ENCODE measurements around the gene RABL6.
"Not testable (repeated sequence)": the region's sequence is repeated elsewhere in the genome, so short reads cannot be mapped to it uniquely, and the experiment has no call there.

RABL6 gene

DNA sequence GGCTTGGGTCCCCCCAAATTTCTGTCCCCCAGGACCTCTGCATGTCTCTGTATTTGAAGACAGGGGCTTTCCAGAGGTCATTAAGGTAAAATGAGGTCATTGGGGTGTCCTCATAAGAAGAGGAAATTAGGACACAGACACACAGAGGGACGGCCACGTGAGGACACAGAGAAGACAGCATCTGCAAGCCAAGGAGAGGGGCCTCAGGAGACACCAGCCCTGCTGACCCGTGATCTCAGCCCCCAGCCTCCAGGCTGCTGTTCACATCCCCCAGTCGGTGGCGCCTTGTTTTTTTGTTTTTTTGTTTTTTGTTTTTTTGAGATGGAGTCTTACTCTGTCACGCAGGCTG is 12.8 kb upstream of the RABL6 start:
- no peak for DNase-seq (ENCODE audit: low spot score)

DNA sequence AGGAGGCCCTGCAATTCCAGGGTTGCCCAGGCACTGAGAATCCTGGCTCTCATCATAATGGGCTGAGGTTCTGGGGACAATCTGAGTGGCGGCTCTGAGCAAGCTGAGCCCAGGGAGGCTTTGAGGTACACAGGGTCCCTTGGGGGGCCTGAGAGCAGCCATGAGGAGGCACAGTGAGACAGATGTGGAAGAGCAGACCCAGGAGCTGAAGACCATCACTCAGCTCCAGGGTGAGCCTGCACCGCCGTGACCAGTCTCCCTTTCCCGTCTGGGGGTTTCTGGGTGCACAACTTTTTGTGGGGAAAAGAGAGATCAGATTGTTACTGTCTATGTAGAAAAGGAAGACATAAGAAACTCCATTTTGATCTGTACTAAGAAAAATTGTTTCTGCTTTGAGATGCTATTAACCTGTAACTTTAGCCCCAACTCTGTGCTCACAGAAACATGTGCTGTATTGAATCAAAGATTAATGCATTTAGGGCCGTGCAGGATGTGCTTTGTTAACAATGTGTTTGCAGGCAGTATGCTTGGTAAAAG is 11.4 kb upstream of the RABL6 start, which contains the start of gene CCDC183:
Gene CCDC183, plus strand, starts transcription at position 101 of the 537 bp plus-strand sequence. Its CDS starts 60 bp downstream, at position 161.
- no peak for DNase-seq (ENCODE audit: low spot score)

DNA sequence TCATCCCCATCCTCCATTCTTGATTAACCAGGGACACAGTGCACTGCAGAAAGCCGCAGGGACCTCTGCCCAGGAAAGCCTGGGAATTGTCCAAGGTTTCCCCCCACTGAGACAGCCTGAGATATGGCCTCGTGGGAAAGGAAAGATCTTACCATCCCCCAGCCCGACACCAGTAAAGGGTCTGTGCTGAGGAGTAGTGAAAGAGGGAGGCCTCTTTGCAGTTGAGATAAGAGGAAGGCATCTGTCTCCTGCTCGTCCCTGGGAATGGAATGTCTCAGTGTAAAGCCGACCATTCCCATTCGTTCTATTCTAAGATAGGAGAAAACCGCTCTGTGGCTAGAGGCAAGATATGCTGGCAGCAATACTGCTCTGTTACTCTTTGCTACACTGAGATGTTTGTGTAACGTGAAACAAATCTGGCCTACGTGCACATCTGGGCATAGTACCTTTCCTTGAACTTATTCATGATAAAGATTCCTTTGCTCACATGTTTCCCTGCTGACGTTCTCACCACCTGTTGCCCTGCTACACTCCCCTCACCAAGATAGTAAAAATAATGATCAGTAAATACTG is 10.9 kb upstream of the RABL6 start:
- DNase-seq (ENCODE audit: low spot score) = not testable (repeated sequence)

DNA sequence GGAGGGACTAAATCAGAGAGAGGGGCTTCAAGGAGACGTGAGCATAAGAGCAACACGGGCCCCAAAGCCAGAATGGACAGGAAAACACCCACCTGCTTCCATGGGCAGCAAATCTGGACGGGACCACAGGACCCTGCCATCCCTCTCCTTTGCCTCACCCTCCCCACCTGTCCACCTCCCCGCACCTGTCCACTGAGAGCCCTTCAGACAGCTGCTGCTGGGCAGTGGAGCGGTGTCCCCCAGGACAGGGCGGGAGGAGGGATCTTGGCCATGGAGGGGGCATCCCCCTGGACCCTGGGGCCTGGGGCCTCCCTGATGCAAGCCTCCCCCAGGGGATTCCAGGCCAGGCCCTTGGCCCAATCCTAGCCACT is 9.1 kb upstream of the RABL6 start:
- DNase-seq (ENCODE audit: low spot score) = no peak

DNA sequence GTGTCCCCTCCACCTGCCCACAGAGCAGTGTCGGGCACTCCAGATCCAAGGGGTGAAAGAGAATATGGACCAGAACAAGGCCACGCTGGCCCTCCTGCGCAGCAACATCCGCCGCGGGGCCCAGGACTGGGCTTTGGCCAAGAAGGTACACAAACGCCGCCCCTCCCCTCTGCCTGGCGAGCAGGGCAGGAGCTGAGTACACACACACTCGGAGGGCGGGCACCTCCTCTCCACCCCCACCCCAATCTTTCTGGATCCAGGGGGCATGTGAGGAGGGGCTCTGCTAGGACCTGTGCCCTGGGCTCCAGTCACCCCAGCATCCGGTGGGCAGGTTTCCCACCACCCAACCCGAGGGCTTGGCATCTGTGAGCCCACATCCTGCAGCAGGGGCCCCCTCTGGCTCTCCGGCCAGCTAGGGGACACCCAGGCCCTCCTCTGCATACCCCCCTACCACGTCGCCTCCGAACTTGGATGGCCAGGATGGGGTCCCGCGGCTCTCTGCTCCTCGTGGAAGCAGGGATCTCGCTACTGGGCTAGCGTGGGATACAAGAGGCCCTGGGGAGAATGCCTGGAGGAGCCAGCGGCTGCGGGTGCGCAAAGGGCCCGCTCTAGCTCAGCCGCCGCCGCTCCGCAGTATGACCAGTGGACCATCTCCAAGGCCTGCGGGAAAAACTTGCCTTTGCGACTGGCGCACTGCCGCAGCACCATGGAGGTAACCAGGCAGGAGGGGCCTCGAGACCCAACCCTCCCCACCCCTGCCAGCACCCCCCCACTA is 8.5 kb upstream of the RABL6 start:
- DNase-seq (ENCODE audit: low spot score) = no peak

DNA sequence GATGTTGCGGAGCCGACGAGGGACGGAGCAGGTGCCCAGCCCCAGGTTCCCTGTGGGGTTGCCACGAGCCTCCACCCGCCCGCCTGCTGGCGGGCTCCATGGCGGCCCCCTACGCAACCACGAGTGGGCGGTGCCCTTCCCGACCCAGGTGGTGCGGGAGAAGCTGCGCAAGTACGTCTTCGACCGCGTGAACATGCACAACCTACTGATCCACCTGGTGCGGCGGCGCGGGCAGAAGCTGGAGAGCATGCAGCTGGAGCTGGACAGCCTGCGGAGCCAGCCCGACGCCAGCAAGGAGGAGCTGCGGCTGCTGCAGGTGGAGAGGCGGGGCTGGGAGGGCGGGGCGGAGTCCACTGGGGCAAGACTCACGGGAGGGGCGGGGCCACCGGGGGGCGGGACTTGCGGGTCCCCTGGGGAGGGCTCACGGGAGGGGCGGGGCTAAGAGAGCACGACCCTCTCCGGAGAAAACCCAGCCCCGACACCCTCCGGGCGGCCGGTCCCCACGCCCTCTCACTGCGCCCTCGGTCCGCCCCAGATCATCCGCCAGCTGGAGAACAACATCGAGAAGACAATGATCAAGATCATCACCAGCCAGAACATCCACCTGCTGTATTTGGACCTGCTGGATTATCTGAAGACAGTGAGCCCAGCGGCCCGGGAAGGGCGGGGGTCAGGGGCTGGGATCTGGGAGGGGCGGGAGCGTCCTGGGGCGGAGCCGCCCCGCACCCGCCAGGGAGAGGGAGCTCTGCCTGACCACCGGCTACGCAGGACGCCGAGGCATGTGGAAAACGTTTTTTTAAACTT is 7.7 kb upstream of the RABL6 start:
- DNase-seq (ENCODE audit: low spot score) = peak; percentile 80

DNA sequence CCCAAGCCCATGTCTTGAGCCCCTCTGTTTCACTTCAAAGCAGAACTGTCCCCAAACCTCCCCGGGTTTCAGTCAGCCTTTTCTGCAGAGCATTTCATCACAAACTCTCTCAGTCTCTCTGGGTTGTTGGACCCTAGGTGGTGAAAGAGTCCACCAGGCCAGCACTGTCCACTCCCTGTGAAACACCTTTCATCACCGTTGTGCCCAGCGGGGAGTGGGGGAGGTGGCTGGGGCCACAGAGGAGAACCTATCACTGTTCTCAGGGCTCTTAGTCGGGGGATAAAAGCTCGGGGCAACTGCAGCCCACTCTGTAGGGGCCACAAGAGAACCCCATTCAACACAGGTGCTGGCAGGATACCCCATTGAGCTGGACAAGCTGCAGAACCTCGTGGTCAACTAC is 5.4 kb upstream of the RABL6 start:
- DNase-seq (ENCODE audit: low spot score) = no peak

DNA sequence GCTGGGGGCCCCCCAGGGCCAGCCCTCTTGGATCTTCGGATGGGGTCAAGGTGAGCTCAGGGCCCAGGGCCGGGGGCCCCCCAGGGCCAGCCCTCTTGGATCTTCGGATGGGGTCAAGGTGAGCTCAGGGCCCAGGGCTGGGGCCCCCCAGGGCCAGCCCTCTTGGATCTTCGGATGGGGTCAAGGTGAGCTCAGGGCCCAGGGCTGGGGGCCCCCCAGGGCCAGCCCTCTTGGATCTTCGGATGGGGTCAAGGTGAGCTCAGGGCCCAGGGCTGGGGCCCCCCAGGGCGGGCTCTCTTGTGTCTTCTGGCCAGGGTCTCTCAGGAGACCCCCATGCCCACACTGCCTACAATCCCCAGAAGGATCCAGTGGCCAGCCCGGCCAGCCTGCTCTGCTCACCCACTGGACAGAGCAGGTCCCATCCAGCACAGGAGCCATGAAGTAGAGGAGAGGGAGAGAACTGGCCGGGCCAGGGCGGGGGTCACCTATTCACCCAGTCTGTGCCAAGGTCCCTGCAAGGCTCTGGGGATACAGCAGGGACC is 4.7 kb upstream of the RABL6 start:
- DNase-seq (ENCODE audit: low spot score) = not testable (repeated sequence)

DNA sequence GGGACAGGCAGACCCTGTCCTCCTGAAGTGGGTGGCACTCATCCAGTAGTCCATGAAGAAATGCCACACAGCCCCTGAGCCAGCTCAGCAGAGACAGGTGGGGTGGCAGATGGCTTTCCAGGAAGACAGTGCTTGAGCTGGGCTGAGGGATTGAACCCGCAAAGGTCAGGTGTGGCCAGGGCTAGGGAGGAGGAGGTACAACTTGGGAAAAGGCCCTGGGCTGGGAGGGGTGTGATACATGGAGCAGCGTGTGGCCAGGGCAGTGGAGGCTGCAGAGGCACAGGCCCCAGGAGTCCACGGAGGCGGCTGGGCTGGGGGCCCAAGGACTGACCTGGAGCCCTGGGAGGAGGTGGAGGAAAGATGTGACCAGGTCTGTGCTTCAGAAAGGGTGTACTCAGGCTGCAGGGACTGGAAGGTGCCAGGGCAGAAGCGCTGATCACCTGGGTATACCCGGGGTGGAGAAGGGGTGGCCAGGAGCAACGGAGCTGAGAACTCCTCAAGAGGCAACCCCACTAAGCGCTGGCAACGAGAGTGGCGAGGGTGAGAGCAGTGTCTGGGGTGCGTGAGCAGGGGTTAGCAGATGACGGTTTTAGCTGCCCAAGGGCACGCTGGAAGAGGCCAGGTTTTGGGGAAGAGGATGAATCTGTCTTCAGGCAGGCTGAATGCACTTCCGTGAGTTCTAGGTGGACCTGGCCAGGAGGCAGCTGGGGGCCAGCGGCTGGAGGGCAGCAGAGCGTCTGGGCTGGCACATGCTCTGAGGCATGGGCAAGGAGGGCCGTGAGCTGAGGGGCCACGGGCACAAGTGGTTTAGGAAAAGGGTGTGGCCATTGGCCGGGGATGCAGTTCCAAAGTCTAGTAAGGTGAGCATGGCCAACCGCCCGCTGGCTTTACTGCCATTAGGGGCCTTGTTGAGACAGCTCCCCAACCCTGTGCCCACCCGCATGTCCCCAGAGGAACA is 3.9 kb upstream of the RABL6 start:
- no peak for DNase-seq (ENCODE audit: low spot score)

DNA sequence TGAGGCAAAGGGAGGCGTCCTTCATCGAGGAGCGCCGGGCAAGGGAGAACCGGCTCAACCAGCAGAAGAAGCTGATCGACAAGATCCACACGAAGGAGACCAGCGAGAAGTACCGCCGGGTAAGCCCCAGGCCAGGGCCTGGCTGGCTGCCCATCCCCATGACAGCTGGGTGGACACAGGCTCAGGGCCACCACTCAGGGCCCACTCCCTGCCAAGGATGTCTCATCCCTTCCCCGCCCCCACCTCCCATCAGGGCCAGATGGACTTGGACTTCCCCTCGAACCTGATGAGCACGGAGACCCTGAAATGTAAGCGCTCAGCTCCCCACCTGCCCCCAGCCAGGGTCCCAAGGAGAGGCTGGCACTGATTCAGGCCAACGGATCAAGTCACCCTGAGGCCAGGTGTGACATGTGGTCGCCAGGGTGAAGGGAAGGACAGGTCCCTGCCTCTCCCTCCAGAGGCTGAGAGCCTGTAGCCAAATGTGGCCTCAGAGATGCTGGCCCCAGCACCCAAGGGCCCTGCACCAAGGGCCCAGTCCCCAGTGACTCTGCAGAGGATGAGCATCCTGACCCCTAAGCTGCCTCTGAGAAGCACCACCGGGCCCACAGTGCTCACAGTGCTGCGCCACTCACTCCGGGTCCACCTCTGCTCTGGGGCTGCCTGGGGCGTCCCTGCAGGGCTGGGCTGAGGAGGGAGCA is 3.1 kb upstream of the RABL6 start:
- DNase-seq (ENCODE audit: low spot score) = no peak

DNA sequence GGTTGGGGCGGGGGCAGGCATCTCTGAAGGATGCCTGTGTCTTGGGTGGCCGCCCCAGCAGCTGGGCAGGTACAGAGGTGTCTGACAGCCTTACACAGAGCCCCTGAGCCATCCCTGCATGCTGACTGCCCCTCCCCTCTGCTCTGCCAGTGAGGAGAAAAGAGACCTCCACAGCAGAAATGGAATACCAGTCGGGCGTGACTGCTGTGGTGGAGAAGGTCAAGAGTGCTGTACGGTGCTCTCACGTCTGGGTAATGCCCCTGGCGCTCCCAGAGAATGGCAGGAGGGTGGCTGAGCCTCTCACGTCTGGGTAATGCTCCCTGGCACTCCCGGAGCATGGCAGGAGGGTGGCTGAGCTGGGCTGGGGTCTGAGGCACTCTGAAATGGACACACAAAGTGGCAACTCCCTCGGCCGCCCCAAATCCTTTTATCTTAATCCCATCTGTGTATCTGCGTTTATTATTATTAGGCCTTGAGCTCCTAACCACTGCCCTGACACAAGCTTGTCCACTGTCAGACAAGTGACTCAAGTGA is 2.5 kb upstream of the RABL6 start:
- no peak for DNase-seq (ENCODE audit: low spot score)

DNA sequence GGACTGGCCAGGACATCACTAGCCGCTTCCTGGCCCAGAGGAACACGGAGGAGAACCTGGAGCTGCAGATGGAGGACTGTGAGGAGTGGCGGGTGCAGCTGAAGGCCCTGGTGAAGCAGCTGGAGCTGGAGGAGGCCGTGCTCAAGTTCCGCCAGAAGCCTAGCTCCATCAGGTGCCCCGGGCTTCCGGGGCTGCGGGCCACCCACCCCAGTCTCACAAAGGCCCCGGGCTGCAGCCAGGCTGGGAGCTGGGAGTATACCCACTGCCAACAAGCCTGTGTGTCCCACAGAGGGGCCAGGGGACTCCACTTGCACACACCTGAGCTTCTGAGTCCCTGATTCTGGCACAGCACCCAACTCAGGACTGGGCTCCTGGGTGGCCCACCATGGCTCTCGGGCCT is 1.7 kb upstream of the RABL6 start:
- DNase-seq (ENCODE audit: low spot score) = no peak

DNA sequence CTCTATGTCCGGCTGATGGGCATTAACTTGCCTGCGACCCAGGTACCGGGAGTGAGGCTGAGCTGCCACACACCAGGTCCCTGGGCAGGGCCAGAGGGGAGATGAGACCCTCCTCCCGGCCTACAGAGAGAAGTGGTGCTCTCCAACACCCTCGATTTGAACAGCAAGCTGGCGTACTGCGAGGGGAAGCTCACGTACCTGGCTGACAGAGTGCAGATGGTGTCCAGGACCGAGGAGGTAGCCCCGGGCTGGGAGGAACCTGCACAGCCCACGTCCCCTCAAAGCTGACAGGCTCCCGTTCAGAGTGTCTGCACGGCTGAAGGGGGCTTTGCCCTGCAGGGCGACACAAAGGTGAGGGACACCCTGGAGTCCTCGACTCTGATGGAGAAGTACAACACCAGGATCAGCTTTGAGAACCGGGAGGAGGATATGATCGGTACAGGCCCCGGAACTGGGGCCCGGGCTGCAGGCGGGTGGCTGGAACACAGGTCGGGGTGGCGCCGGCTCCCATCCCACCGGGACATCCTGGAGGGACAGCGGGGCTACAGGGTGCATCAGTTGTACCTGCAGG is 1.0 kb upstream of the RABL6 start:
- DNase-seq (ENCODE audit: low spot score) = no peak

DNA sequence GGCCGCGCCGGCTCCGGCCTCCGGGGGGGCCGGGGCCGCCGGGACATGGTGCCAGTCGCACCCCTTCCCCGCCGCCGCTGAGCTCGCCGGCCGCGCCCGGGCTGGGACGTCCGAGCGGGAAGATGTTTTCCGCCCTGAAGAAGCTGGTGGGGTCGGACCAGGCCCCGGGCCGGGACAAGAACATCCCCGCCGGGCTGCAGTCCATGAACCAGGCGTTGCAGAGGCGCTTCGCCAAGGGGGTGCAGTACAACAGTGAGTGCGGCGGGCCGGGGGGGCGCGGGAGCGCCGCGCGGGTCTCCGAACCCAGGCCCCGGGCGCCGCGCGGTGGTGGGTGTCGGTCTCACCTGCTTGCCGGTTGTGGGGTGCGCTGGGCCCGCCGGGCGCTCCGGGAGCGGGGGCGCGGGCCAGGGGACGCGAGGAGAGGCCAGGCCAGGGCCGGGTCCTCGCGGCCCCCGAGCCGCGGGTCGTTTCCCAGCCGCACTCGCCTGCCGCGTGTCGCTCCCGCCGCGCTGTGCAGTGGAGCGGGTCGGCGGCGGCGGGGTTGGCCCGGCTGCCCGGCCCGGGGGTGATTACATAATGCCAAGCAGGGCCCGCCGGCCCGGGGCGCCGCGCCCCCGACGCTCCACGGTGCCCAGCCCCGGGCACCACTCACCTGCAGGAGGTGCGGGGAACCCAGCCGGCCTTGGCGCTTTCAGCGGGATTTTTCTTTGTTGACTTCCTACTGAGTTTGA is 492 bp downstream of the RABL6 start:
- DNase-seq (ENCODE audit: low spot score) = no peak

DNA sequence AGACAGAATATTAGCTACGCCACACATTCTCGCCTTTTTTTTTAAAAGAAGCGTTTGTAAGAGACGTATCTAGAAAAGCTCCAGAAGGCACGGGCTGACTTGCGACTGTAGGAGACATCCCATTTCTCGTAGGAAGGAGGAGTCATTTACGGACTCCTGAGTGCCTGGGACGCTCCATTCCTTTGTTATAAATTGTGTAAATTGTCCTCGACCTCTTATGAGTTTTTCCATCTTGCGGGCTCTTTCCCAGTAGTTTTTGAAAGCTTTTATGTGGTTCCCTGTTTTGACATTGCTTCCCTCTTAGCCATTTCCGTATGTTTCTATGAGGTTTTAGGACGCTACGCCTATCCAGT is 1.0 kb downstream of the RABL6 start:
- DNase-seq (ENCODE audit: low spot score) = no peak

DNA sequence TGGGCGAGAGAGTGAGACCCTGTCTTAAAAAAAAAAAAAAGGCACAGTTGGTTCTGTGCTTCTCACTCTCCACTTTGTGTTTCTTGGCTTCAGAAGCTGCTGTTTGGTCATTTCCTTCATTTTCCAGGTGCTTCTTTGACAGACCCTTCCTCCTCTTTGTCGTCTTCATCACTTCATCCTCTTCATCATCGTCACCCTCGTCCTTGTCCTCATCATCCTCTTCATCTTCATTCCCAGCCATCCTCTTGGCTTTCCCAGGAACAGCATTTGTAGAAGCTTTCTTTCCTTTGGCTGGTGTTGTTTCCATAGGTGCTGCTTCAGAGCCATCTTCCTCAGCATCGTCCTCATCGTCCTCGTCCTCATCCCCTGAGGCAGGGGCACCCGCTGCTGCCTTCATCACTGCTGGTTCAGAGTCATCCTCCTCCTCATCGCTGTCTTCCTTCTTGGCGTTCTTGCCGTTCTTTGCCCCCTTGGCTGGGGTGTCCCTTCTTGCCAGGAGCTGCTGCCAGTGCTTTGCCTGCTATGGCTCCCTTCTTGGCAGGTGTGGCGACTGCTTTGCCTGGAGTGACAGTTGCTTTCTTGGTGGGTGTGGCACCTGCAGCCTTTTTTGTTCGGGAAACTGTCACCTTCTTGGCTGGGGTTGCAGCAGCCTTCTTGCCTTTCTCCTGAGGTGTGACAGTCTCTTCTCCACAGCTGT is 7.1 kb downstream of the RABL6 start:
- no peak for DNase-seq (ENCODE audit: low spot score)

DNA sequence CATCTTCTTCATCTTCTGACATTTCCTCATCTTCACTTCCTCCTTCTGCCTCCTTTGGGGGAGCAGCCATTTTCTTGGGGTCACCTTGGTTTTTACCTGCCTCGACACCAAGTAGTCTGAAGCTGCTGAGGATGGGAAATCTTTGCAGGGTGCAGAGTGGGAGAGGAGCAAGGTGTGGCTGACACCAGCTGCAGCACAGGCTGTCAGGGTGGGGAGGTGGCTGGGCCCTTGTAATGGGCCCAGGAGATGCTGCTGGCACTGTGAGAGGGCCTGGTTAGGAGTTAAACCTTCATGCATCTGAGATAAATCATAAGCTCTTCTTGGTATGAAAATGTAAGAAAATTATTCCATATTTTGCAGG is 7.7 kb downstream of the RABL6 start:
- DNase-seq (ENCODE audit: low spot score) = no peak

DNA sequence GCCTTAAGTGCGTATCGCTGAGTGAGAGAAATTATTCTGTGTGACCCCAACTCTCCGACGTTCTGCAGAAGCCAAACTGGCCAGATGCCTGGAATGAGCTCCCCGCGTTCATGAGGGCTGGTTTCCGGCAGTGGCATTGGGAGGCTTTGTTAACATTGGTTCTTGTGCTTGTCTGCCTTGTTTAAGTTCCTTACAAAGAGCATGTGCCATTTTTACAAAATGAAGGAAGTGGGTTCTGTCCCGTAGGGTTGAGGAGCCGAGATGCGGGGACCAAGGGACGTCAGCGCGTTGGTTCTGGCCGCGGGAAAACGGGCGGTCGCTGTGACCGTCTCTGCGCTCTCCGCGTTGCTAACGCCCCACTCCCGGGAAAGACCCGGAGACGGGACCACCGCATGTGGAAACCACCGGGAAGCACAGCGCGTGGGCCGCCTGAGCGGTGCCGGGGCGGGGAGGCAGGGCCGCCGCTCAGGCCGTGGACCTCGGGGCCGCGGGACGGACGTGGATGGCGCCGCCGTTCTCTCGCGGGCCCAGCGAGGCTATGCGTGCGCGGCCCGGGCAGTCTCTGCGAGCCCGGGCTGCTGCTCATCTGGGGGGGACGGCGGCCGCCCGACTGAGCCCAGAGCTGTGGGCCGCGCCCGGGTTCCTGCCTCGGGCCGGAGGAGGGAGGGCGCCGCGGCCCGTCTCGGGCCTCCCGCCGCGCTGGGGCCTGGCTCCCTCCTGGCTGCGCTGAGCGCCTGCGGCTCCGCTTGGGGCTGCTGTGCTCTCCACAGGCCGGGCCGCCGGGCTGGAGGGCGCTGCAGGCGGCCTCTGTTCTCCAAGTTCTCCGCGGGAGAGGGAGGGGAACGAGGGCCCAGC is 13.4 kb downstream of the RABL6 start:
- DNase-seq (ENCODE audit: low spot score) = no peak
